Measurements from ENCODE around the gene GJA3. TPM values are rescaled to one million over a fixed set of nuclear protein-coding genes. Genes with fewer than 3 reads are reported as not detected.

The GJA3 gene
- total and polyA plus RNA-seq, 2 donors (not counting 1 experiment from before 2014, with no cell fraction given), result 0.28 to 0.59 TPM

GRCh38 chr13:20125129-20125782 is 35.6 kb downstream of the GJA3 start:
- WGBS (ENCODE audit: insufficient coverage), result 83% methylated on average over 2 of the region's 4 CpGs
- TF ChIP-seq EZH2 (IDR thresholded peaks at IDR 0.05; ENCODE audit: borderline replicate concordance, insufficient read depth, low read depth, low read length, poor library complexity, severe bottlenecking), result no peak
- TF ChIP-seq CTCF (IDR thresholded peaks at IDR 0.05), result no peak

GRCh38 chr13:20124303-20124702 is 36.5 kb downstream of the GJA3 start:
- ChIA-PET POLR2A (no interaction called here), CTCF (no interaction called here)
- no peak for DNase-seq
- ATAC-seq (ENCODE audit: low read depth), result no peak
- H3K4me3 Mint-ChIP-seq, result no peak overlapping the region
- Histone ChIP-seq H3K4me3 (ENCODE audit: control extremely low read depth in 1 of 5, extremely low read depth in 1 of 5, insufficient read depth in 1 of 5, low read depth in 2 of 5, low read length in 4 of 5) (no peak overlapping the region), H3K4me1 (ENCODE audit: control insufficient read depth in 2 of 2, insufficient read depth in 2 of 2, low read length in 2 of 2) (peaks cover 32 to 37% of the 10 kb centered on the region in 2 donors), H3K27me3 (replicated peaks in 1 of 4; ENCODE audit: control extremely low read depth in 1 of 4, control insufficient read depth in 3 of 4, insufficient read depth in 4 of 4, low read length in 3 of 4) (peaks cover 0 to 36% (median 17%) of the 10 kb centered on the region in 4 experiments), H3K27ac (ENCODE audit: low read length in 2 of 2) (no peak overlapping the region), H4K20me1 (ENCODE audit: control insufficient read depth, insufficient read depth, low read length, poor library complexity, severe bottlenecking) (no peaks in the 10 kb centered on the region), H3K36me3 (replicated peaks in 1 of 2; ENCODE audit: control extremely low read depth in 1 of 2, control insufficient read depth in 1 of 2, extremely low read depth in 1 of 2, insufficient read depth in 2 of 2, low read length in 1 of 2) (no peaks in the 10 kb centered on the region), H3K9me3 (ENCODE audit: control extremely low read depth in 1 of 3, control insufficient read depth in 2 of 3, insufficient read depth in 1 of 3, low read length in 2 of 3) (peaks cover 0 to 10% (median 0%) of the 10 kb centered on the region in 3 donors), H3K79me2 (ENCODE audit: control insufficient read depth, insufficient read depth, low read length) (no peaks in the 10 kb centered on the region), H3K4me2 (replicated peaks; ENCODE audit: low read depth, low read length, poor library complexity, severe bottlenecking) (no peak overlapping the region), H3K9ac (ENCODE audit: low read length) (no peak overlapping the region), H2AFZ (ENCODE audit: insufficient read depth, low read depth, low read length, poor library complexity, severe bottlenecking) (no peak overlapping the region)
- no CpG with 5 or more reads among the region's 1 CpG for WGBS (ENCODE audit: insufficient coverage)
- TF ChIP-seq CTCF (IDR thresholded peaks at IDR 0.05) (no peak), EZH2 (IDR thresholded peaks at IDR 0.05; ENCODE audit: borderline replicate concordance, insufficient read depth, low read depth, low read length, poor library complexity, severe bottlenecking) (no peak)
- intact Hi-C loops (cut with micrococcal nuclease), result no loop called here
- peaks cover 13% of the 10 kb centered on the region for H3K4me1 Mint-ChIP-seq
- no peaks in the 10 kb centered on the region for H3K9me3 Mint-ChIP-seq (ENCODE audit: insufficient read depth)
- no peak overlapping the region for H3K27ac Mint-ChIP-seq
- peaks cover 29% of the 10 kb centered on the region for H3K27me3 Mint-ChIP-seq

More at GRCh38 chr13:20125129-20125782, 35.6 kb downstream of the GJA3 start:
- Histone ChIP-seq H3K79me2 (ENCODE audit: control insufficient read depth, insufficient read depth, low read length) (no peaks in the 10 kb centered on the region), H2AFZ (ENCODE audit: insufficient read depth, low read depth, low read length, poor library complexity, severe bottlenecking) (no peak overlapping the region), H4K20me1 (ENCODE audit: control insufficient read depth, insufficient read depth, low read length, poor library complexity, severe bottlenecking) (no peaks in the 10 kb centered on the region), H3K4me2 (replicated peaks; ENCODE audit: low read depth, low read length, poor library complexity, severe bottlenecking) (no peak overlapping the region), H3K4me1 (ENCODE audit: control insufficient read depth in 2 of 2, insufficient read depth in 2 of 2, low read length in 2 of 2) (peaks cover 24 to 34% of the 10 kb centered on the region in 2 donors), H3K27me3 (replicated peaks in 1 of 4; ENCODE audit: control extremely low read depth in 1 of 4, control insufficient read depth in 3 of 4, insufficient read depth in 4 of 4, low read length in 3 of 4) (peaks cover 0 to 41% (median 26%) of the 10 kb centered on the region in 4 experiments), H3K27ac (ENCODE audit: low read length in 2 of 2) (no peak overlapping the region), H3K9me3 (ENCODE audit: control extremely low read depth in 1 of 3, control insufficient read depth in 2 of 3, insufficient read depth in 1 of 3, low read length in 2 of 3) (peaks cover 0 to 10% (median 1%) of the 10 kb centered on the region in 3 donors), H3K36me3 (replicated peaks in 1 of 2; ENCODE audit: control extremely low read depth in 1 of 2, control insufficient read depth in 1 of 2, extremely low read depth in 1 of 2, insufficient read depth in 2 of 2, low read length in 1 of 2) (no peaks in the 10 kb centered on the region), H3K4me3 (ENCODE audit: control extremely low read depth in 1 of 5, extremely low read depth in 1 of 5, insufficient read depth in 1 of 5, low read depth in 2 of 5, low read length in 4 of 5) (no peak overlapping the region), H3K9ac (ENCODE audit: low read length) (no peak overlapping the region)
- Mint-ChIP-seq H3K4me1 (peaks cover 8% of the 10 kb centered on the region), H3K4me3 (peak overlapping the region; percentile 30), H3K27me3 (peaks cover 27% of the 10 kb centered on the region), H3K27ac (no peak overlapping the region), H3K9me3 (ENCODE audit: insufficient read depth) (no peaks in the 10 kb centered on the region)
- DNase-seq (no peak), ATAC-seq (ENCODE audit: low read depth) (no peak)
- ChIA-PET CTCF (interaction anchor here (1.0 kb wide), 1 partner anchor 18 kb away, joined by 3 read pairs; no protein-coding TSS in a partner anchor), POLR2A (no interaction called here)
- intact Hi-C loops (cut with micrococcal nuclease), result no loop called here
